Mesothelial cell of epicardium (in vitro differentiated cells): ENCODE measurements around the gene BMP6. TPM values are rescaled to one million over a fixed set of nuclear protein-coding genes. Genes with fewer than 3 reads are reported as not detected.

ENCODE experiments used
- DNase-seq, 2 experiments: peaks; one replicate each; pipeline ENCODE4 v3.0.0; 2021; ENCODE audit warnings: low spot score in 2 of 2; ENCODE audit not compliant: unreplicated experiment in 2 of 2
- H3K27ac Mint-ChIP-seq: 2 replicates; pipeline ENCODE4 v1.8.0; 2021; ENCODE audit warnings: mixed read lengths
- H3K27me3 Mint-ChIP-seq: 2 replicates; pipeline ENCODE4 v1.8.0; 2021; ENCODE audit warnings: low read depth, mixed read lengths
- H3K36me3 Mint-ChIP-seq: 2 replicates; pipeline ENCODE4 v1.8.0; 2021; ENCODE audit warnings: mixed read lengths
- H3K4me1 Mint-ChIP-seq: 2 replicates; pipeline ENCODE4 v1.8.0; 2021; ENCODE audit warnings: mixed read lengths
- H3K4me3 Mint-ChIP-seq: 2 replicates; pipeline ENCODE4 v1.8.0; 2021; ENCODE audit warnings: mild to moderate bottlenecking, moderate library complexity, mixed read lengths
- H3K9me3 Mint-ChIP-seq: 2 replicates; pipeline ENCODE4 v1.8.0; 2021; ENCODE audit warnings: mixed read lengths
- CTCF ChIP-seq: fragments of 200-600 bp; sonication (generic); IDR thresholded peaks from one replicate; pipeline ENCODE4 v1.5.0; 2021; ENCODE audit warnings: antibody characterized with exemption; ENCODE audit not compliant: unreplicated experiment
- total RNA-seq: library from RNA; stranded (reverse); gene quantifications from 3 replicates; pipeline ENCODE4 v1.2.1, GENCODE V29; 2021

Gene BMP6
- total RNA-seq, 1 donor from 2014 or later, result 3.6 TPM

- peaks cover 25% of the 10 kb centered on the region for H3K4me1 Mint-ChIP-seq
- H3K4me3 Mint-ChIP-seq, result no peak overlapping the region
- DNase-seq, result no peak
- H3K9me3 Mint-ChIP-seq, result no peaks in the 10 kb centered on the region
- TF ChIP-seq CTCF, result no peak
- peaks cover 82% of the 10 kb centered on the region for H3K27me3 Mint-ChIP-seq
- no peaks in the 10 kb centered on the region for H3K36me3 Mint-ChIP-seq
- H3K27ac Mint-ChIP-seq, result no peak overlapping the region
Measured at GRCh38 chr6:7730001-7730783, 4.3 kb downstream of the BMP6 start.

GRCh38 chr6:7730784-7731227 is 4.9 kb downstream of the BMP6 start:
- Mint-ChIP-seq H3K9me3 (no peaks in the 10 kb centered on the region), H3K27me3 (peaks cover 76% of the 10 kb centered on the region), H3K27ac (no peak overlapping the region), H3K36me3 (no peaks in the 10 kb centered on the region), H3K4me1 (peaks cover 25% of the 10 kb centered on the region), H3K4me3 (no peak overlapping the region)
- no peak for DNase-seq
- no peak for TF ChIP-seq CTCF

GRCh38 chr6:7731294-7731693 is 5.4 kb downstream of the BMP6 start:
- Mint-ChIP-seq H3K36me3 (no peaks in the 10 kb centered on the region), H3K27ac (no peak overlapping the region), H3K27me3 (peaks cover 71% of the 10 kb centered on the region), H3K9me3 (no peaks in the 10 kb centered on the region), H3K4me1 (peaks cover 28% of the 10 kb centered on the region), H3K4me3 (no peak overlapping the region)
- DNase-seq, result no peak
- TF ChIP-seq CTCF, result no peak

GRCh38 chr6:7732228-7732627 is 6.3 kb downstream of the BMP6 start:
- no peak for DNase-seq
- Mint-ChIP-seq H3K27me3 (peaks cover 70% of the 10 kb centered on the region), H3K4me3 (no peak overlapping the region), H3K27ac (no peak overlapping the region), H3K4me1 (peaks cover 30% of the 10 kb centered on the region), H3K36me3 (no peaks in the 10 kb centered on the region), H3K9me3 (no peaks in the 10 kb centered on the region)
- no peak for TF ChIP-seq CTCF

GRCh38 chr6:7734707-7735383 is 8.9 kb downstream of the BMP6 start:
- Mint-ChIP-seq H3K9me3 (no peaks in the 10 kb centered on the region), H3K4me1 (peaks cover 13% of the 10 kb centered on the region), H3K27ac (no peak overlapping the region), H3K27me3 (peaks cover 59% of the 10 kb centered on the region), H3K4me3 (no peak overlapping the region), H3K36me3 (no peaks in the 10 kb centered on the region)
- TF ChIP-seq CTCF, result no peak
- DNase-seq, result no peak
